Transverse colon (tissue), 4 donors: ENCODE data around the gene NID2. TPM values are rescaled to one million over a fixed set of nuclear protein-coding genes. Genes with fewer than 3 reads are reported as not detected.

Experiments used
- DNase-seq: peaks from one replicate; pipeline ENCODE4 v3.0.0-alpha.2; 2019
- H3K27ac ChIP-seq, 4 donors: fragments of 200-600 bp; sonication (generic); 2 replicates each; pipeline ENCODE4 v1.5.1; 2016 to 2018; ENCODE audit warnings: inconsistent platforms in 4 of 4
- H3K27me3 ChIP-seq: fragments of 200-600 bp; sonication (generic); 2 replicates; pipeline ENCODE4 v1.5.1; 2017; ENCODE audit warnings: inconsistent platforms
- H3K36me3 ChIP-seq, 4 donors: fragments of 200-600 bp; sonication (generic); 2 replicates each; pipeline ENCODE4 v1.5.1; 2017 to 2019; ENCODE audit warnings: inconsistent platforms in 4 of 4
- H3K4me1 ChIP-seq, 4 donors: fragments of 200-600 bp; sonication (generic); 2 replicates each; pipeline ENCODE4 v1.5.1; 2017 to 2020; ENCODE audit warnings: inconsistent platforms in 4 of 4
- H3K4me3 ChIP-seq, 4 donors: fragments of 200-600 bp; sonication (generic); 1 replicate in 1 of 4; 2 replicates in 3 of 4; pipeline versions ENCODE4 v1.5.1 to v1.6.1; 2017 to 2019; ENCODE audit warnings: inconsistent platforms in 4 of 4
- H3K9me3 ChIP-seq, 2 donors: fragments of 200-600 bp; sonication (generic); 2 replicates each; pipeline ENCODE4 v1.5.1; 2017 to 2019; ENCODE audit warnings: inconsistent platforms in 2 of 2
- EP300 ChIP-seq: sonication (generic); formaldehyde crosslinking; IDR thresholded peaks from one replicate; pipeline ENCODE4 v1.6.1; 2017; ENCODE audit warnings: antibody characterized with exemption, low read depth
- POLR2A ChIP-seq: fragments of 450-650 bp; IDR thresholded peaks from one replicate; pipeline ENCODE4 v1.6.1; 2016; ENCODE audit warnings: antibody characterized with exemption, mild to moderate bottlenecking, moderate library complexity
- POLR2AphosphoS5 ChIP-seq, 3 donors: sonication (generic); formaldehyde crosslinking; IDR thresholded peaks; one replicate each; pipeline ENCODE4 v1.6.1; 2016; ENCODE audit warnings: antibody characterized with exemption in 3 of 3
- WGBS, 2 donors: methylation state at CpG; one replicate each; pipeline ENCODE4 v1.1.5; 2018; ENCODE audit warnings: low coverage in 1 of 2; 5-methylcytosine and 5-hydroxymethylcytosine counted together
- in situ Hi-C, 4 donors: fragments of 200-750 bp; cut with MboI; loops; one replicate each; pipeline versions ENCODE4 v1.15.0 to v1.15.1; 2017; ENCODE audit warnings: low sequenced_read_pairs in 3 of 4, low pct_ligation_motif_present in 1 of 4, low pct_unique_long_range_greater_than_20kb in 1 of 4
- intact Hi-C: fragments of 100-400 bp; cut with DNase I; formaldehyde crosslinking; loops from one replicate; pipeline ENCODE4 v1.15.1; 2023; ENCODE audit warnings: low total_unique reads
- total RNA-seq, 4 donors: library from RNA; depleted of rRNA; stranded (reverse); fragments of >200 nt; gene quantifications; one replicate each; pipeline ENCODE4 v1.1.0, GENCODE V29; 2016
- TF ChIP-seq, protein P1 (sequence below), 5 experiments: fragments of 200-600 bp in 3 of 5; fragments of 450-650 bp in 2 of 5; sonication (generic) in 3 of 5; IDR thresholded peaks; 1 replicate in 2 of 5; 2 replicates in 3 of 5; pipeline ENCODE4 v1.5.1; 2016 to 2017; ENCODE audit warnings: antibody characterized with exemption in 5 of 5, inconsistent platforms in 3 of 5, mild to moderate bottlenecking in 2 of 5, moderate library complexity in 1 of 5

Gene NID2
- total RNA-seq, 4 donors from 2014 or later = 8.3 to 62.7 (median 27.4) TPM

DNA sequence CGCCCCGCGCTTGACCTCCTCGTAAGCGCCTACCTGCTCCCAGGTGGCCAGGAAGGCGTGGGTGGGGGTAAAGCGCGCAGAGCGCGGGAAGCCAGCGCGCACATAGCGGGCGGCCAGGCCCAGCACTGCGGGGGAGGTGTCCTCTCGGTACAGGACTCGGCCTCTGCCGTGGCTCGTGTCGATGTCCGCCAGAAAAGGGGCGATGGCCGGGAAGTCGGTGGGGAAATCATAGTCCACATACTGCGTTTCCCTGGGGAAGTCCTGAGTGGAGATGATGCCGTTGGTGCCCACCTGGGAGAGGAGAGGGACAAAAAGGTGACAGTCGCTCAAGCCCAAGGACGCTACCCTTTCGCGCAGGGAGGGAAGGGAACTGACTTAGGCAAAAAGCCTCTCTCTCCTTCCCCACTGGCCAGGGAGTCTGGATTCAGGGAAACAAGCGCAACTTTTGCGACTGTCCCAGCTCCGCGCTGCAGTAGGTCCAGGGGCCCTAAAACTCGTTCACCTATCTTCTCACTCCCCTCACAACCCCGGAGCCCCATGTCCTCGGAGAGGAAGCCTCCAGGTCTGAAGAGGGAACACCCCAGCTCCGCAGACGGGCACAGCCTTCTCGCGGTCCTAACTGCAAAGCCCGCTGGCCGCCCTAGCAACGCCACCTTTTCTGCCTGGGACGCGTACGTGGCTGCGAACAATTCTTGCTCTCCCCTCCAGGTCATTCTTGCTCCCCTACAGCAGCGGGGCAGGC is 815 bp downstream of the NID2 start:
- H3K4me3 ChIP-seq = peak overlapping the region; percentile 52 to 85 (median 62)
- in situ Hi-C loops (no loop called here), intact Hi-C loops (loop anchor here (2.0 kb wide), 1 partner anchor 71 kb away; no protein-coding TSS in a partner anchor)
- WGBS, 2 donors = 7% methylated on average over 49 of the region's 49 CpGs; no CpG with 5 or more reads in 1 of the 2 donors
- no peaks in the 10 kb centered on the region for H3K36me3 ChIP-seq
- peaks cover 16% of the 10 kb centered on the region for H3K27me3 ChIP-seq
- no peak for TF ChIP-seq POLR2A
- TF ChIP-seq, protein P1, sequence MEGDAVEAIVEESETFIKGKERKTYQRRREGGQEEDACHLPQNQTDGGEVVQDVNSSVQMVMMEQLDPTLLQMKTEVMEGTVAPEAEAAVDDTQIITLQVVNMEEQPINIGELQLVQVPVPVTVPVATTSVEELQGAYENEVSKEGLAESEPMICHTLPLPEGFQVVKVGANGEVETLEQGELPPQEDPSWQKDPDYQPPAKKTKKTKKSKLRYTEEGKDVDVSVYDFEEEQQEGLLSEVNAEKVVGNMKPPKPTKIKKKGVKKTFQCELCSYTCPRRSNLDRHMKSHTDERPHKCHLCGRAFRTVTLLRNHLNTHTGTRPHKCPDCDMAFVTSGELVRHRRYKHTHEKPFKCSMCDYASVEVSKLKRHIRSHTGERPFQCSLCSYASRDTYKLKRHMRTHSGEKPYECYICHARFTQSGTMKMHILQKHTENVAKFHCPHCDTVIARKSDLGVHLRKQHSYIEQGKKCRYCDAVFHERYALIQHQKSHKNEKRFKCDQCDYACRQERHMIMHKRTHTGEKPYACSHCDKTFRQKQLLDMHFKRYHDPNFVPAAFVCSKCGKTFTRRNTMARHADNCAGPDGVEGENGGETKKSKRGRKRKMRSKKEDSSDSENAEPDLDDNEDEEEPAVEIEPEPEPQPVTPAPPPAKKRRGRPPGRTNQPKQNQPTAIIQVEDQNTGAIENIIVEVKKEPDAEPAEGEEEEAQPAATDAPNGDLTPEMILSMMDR (IDR thresholded peaks at IDR 0.05) = no peak
- no peak for TF ChIP-seq POLR2AphosphoS5 (IDR thresholded peaks at IDR 0.05)
- no peak for TF ChIP-seq EP300
- H3K4me1 ChIP-seq = peaks cover 6 to 31% (median 22%) of the 10 kb centered on the region in 4 donors
- DNase-seq = peak; percentile 36
- H3K27ac ChIP-seq = peak overlapping the region; percentile 76 to 90 (median 81)
- H3K9me3 ChIP-seq = no peaks in the 10 kb centered on the region

DNA sequence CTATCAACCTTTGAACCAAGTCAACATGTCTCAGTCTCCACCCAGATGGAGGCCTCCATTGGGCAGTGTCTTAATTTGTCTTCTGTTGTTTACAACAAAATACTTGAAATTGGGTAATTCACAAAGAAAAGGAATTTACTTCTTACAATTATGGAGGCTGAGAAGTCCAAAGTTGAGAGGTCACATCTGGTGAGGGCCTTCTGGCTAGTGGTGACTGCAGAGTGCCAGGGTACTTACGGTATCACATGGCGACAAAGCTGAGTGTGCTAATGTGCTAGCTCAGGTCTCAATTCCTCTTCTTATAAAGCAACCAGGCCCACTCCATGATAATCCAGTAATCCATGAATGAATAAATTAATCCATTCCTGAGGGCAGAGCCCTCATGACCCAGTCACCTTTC is 4.7 kb downstream of the NID2 start:
- WGBS, 2 donors = 86 to 95% methylated on average over 2 of the region's 2 CpGs
- no peaks in the 10 kb centered on the region for H3K9me3 ChIP-seq
- H3K27me3 ChIP-seq = peaks cover 14% of the 10 kb centered on the region
- in situ Hi-C loops (no loop called here), intact Hi-C loops (no loop called here)
- no peak for TF ChIP-seq POLR2AphosphoS5 (IDR thresholded peaks at IDR 0.05)
- TF ChIP-seq, protein P1 (IDR thresholded peaks at IDR 0.05) = no peak
- TF ChIP-seq EP300 = no peak
- TF ChIP-seq POLR2A = no peak
- no peak overlapping the region for H3K4me3 ChIP-seq
- H3K36me3 ChIP-seq = no peaks in the 10 kb centered on the region
- H3K27ac ChIP-seq = peak overlapping the region in 2 of 4 donors; percentile 74 to 79
- DNase-seq = no peak
- H3K4me1 ChIP-seq = peaks cover 20 to 64% (median 49%) of the 10 kb centered on the region in 4 donors

DNA sequence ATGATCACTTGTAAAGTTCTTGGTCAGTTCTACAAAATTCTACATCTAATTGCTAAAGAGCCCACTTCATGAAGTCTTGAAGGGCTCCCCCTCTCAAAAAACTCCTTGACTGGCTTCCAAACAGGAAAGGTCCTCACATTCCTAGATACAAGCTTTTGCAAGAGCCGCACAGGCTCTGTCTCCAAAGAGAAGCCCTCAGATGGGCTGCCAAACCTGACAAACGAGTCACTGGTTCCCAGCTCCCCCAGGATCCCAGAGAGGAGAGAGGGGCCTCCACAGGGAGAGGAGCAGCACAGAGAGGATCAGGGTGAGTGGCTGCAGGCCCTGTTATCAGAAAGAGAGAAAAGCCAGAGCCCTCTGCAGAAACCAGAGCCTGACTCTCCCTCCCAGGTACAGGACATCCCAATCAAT is 5.8 kb downstream of the NID2 start:
- 28% methylated on average over 2 of the region's 2 CpGs; no CpG with 5 or more reads in 1 of the 2 donors for WGBS, 2 donors

DNA sequence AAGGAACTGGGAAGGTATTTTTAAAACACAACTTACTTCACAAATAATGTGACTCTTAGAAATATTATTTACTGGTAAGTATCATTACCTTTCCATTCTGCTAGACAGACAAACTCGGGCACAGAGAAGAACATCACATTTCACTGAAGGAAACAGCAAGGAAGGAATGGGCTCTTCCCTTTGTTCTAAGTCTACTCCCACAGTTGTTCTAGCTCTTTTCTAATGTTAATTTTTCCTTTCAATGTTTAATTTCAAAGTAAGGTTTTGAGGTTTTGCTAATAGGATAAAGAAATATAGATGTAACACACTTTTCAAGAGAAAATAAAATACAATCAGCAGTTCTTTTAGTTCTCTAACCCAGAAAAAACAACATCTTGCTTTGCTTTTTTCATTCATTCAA is 7.0 kb downstream of the NID2 start:
- TF ChIP-seq POLR2AphosphoS5 (IDR thresholded peaks at IDR 0.05) = no peak
- TF ChIP-seq, protein P1 (IDR thresholded peaks at IDR 0.05) = no peak
- TF ChIP-seq EP300 = no peak
- no peak for TF ChIP-seq POLR2A

More for the DNA sequence above, 5.8 kb downstream of the NID2 start:
- H3K9me3 ChIP-seq = no peaks in the 10 kb centered on the region
- H3K27me3 ChIP-seq = peaks cover 7% of the 10 kb centered on the region
- peaks cover 20 to 67% (median 47%) of the 10 kb centered on the region in 4 donors for H3K4me1 ChIP-seq
- H3K27ac ChIP-seq = peak overlapping the region in 3 of 4 donors; percentile 10 to 79 (median 74)
- TF ChIP-seq POLR2A (no peak), POLR2AphosphoS5 (IDR thresholded peaks at IDR 0.05) (no peak), EP300 (no peak)
- TF ChIP-seq, protein P1 (IDR thresholded peaks at IDR 0.05) = no peak
- no peak overlapping the region for H3K4me3 ChIP-seq
- in situ Hi-C loops = no loop called here
- H3K36me3 ChIP-seq = no peaks in the 10 kb centered on the region
- intact Hi-C loops = no loop called here
- DNase-seq = no peak

More for the DNA sequence above, 7.0 kb downstream of the NID2 start:
- Histone ChIP-seq H3K4me1 (peaks cover 17 to 55% (median 36%) of the 10 kb centered on the region in 4 donors), H3K9me3 (no peaks in the 10 kb centered on the region), H3K36me3 (no peaks in the 10 kb centered on the region), H3K4me3 (no peak overlapping the region), H3K27ac (peak overlapping the region in 3 of 4 donors; percentile 54 to 79 (median 74)), H3K27me3 (no peaks in the 10 kb centered on the region)
- in situ Hi-C loops = no loop called here
- DNase-seq = no peak
- WGBS, 2 donors = 61 to 76% methylated on average over 1 of the region's 1 CpG
- intact Hi-C loops = no loop called here
